Activated naive CD4-positive, alpha-beta T cell treated with Interleukin-2 at 50 U/mL for 16 hours (primary cell): ENCODE measurements around the gene TUB.

Experiments
- DNase-seq: peaks from one replicate; pipeline ENCODE4 v3.0.0-alpha.2; 2020

Gene TUB

DNA sequence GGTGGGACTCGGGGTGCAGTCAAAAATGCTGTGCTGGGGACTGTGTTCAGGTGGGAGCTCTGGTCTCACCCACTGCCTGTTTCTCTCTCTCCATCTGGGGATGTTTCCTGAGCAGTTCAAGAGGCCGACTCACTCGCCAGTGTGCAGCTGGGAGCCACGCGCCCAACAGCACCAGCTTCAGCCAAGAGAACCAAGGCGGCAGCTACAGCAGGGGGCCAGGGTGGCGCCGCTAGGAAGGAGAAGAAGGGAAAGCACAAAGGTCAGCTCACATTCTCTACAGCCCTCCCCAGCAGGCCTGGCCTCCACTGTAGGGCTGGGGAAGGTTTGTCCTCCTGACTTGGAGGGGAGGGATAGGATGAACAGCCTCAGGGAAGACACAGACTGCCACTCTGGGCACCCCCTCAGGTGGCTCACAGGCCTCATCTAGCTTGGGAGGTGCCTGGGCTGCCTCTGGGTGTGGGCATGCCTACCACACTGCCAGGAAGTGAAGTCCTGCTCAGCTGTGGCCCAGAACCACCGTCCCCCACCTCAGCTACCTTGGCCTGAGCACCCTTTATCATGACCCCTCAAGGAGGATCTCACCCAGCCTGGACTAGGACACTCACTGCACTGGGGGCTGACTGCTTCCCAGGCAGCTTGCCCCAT, 13.0 kb downstream of the TUB start:
- no peak for DNase-seq

DNA sequence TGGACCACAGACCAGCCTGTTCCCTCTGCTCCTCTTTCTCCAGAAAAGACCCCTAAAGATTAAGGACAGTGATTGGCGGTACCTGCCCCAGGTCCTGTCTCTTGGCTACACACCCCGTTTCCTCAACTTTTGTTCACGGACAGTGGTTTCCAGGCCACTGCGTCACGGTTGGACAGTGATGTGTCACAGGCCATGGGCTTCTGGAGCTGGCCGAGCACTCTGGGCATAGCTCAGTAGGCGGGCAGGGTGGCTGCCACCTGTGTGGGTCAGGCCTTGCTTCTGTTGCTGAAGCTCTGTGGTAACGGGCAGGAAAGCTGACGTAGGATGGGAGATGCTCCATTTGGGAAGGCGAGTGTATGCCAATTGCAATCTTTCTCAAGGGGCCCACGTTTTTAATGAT, 13.6 kb downstream of the TUB start:
- no peak for DNase-seq

DNA sequence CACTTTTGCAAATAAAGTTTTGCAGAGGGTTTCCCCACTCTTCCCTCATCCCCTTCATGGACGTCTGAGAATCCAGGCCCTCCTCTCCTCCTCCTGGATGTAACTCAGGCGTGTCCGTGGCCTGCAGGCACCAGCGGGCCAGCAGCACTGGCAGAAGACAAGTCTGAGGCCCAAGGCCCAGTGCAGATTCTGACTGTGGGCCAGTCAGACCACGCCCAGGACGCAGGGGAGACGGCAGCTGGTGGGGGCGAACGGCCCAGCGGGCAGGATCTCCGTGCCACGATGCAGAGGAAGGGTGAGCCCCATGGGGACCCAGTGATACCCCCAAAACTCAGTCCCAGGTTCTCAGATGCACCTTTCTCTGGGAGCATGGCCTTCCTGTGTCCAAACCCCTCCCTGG, 14.4 kb downstream of the TUB start:
- DNase-seq, result no peak

DNA sequence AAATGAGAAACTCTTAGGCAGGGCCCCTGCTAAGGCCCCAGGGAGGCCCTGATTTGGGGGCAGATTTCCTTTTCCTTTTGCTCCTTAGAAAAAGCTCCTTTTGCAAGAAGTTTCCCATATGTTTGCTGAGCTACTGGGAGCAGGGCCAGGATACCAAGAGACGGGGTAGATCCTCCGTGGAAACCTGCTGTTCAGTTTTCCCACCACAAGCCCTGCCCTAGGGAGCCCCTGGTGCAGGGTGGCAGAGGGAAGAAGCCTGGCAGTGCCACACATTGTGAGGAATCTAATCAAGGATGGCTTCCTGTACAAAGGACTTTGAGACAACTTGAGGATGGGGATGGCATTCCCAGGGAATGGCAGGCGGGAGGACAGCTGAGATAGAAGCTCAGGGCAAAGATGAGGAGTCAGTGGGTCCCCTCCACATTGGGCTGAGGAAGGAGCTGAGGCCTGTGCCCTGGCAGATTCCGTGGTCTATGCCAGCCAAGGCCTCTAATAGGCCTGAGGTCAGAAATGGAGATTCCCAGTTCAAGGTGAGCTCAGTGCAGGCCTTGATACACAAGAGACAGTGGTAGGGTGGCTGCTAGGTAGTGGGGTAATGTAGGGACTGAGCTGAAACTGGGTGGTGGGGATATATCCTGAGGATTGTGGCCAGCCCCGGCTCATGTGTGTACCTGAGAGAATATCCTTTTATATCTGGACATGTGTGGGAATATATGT, 15.0 kb downstream of the TUB start:
- DNase-seq, result no peak

DNA sequence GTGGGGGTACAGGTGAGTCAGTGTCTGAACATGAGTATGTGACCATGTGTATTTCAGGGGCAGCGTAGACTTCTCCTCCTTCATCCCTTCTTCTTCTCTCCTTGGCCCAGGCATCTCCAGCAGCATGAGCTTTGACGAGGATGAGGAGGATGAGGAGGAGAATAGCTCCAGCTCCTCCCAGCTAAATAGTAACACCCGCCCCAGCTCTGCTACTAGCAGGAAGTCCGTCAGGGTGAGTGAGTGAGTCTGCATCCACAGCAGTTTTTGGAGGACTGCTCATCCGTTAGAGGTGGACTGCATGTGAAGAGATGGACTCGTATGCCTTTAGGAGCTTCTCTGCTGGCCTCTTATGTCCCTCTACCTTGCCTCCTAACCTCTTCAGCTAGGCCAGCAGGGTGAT, 15.6 kb downstream of the TUB start:
- DNase-seq, result no peak

DNA sequence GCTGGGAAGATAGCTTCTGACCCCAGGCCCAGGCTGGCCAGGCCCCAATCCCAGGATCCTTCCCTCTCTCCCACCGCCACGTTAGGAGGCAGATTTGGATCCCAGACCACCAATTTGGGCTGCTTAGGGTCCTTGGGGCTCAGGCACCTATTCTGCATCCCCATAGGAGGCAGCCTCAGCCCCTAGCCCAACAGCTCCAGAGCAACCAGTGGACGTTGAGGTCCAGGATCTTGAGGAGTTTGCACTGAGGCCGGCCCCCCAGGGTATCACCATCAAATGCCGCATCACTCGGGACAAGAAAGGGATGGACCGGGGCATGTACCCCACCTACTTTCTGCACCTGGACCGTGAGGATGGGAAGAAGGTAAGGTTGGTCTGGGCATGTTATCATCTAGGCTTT, 16.1 kb downstream of the TUB start:
- DNase-seq, result no peak

DNA sequence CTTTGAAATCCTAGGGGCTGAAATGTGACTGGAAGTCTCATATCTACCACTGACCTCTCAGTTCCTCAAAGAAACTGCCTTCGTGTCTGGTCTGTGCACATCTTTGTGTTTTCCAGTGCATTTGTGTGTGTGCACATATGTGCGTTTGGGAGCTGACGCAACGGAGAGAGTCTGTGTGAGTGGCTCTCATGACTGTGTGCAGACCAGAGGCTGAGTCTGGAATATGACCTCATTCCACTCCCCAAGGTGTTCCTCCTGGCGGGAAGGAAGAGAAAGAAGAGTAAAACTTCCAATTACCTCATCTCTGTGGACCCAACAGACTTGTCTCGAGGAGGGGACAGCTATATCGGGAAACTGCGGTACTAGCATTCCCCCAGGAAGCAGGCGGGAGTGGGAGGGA, 16.5 kb downstream of the TUB start:
- no peak for DNase-seq

DNA sequence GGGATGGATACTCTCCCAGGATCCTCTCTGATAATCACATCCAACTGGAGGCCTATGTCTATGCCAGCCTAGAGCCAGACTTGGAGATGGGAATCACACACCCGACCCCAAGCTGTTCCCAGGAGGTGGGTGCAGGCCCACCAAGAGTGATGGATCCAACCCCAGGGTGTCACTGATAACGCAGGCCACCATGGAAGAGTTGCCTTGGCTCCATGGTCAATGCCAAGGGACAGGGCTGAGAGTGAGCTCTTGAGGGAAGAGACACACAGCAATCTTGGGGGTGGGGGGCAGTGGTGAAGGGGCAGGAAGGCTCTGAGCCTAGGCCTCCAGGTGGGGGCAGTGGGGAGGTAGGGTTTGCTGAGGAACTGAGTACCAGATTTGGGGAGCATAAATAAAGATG, 16.9 kb downstream of the TUB start:
- no peak for DNase-seq

DNA sequence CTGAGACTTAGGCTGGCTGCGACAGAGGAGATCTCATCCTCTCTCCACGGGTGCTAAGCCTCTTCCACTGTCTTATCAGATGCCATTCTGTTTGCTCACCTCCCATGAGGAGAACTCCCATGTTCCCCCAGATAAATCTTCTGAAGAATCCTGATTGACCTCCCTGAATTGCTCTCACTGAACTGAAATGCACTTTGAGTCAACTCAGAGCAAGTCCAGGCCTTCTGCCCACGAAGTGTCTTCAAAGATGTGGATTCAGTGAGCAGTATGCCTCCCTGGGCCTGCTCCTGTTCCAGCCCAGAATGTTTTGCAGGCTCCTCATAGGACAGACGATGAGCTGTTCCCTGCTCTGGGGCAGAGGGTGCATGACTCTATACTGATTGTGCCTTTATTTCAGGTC, 17.4 kb downstream of the TUB start:
- DNase-seq, result no peak

DNA sequence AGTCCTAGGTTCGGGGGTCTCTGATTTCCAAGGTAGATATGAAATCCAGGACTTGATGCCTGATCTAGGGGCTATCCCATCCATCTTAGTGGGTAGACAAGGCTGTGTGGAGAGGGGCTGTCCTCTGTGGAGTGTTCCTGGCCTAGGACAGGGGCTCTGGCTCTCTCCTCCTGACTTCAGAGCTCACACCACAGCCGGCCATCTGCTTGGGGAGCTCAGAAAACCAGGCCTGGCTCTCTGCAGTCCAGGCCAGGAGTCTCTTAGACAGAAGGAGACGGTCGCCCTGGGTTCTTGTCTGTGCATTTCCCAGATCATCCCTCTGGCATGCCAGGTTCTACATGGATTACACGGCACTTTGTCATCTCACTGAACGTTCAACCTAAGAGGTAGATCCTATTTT, 17.9 kb downstream of the TUB start:
- no peak for DNase-seq

DNA sequence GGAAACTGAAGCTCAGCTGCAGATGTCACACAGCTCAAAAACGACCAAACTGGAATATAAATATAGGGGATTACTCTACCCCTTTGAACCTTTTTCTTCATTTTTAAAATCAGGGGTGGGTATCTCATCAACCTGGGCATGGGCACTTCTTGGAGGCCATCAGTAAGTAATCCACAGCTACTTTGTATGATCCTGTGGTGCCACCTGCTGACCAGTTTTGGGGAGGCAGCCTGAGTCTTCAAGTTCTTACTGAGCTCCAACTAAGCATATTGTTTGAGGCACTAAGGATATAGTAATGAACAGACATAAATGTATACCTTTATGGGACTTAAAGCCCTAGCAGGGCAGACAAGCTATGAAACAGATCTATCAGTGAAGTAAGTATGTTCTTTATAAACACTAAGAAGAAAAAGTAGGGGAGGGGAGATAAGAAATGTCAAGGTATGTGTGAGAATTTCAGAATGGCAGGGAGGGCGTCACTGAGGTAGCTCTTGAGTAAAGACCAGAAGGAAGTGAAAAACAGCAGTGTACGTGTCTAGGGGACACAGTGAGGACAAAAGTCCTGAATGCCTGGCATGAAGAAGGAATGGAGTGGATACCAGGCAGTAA, 18.4 kb downstream of the TUB start:
- DNase-seq, result peak; percentile 75

DNA sequence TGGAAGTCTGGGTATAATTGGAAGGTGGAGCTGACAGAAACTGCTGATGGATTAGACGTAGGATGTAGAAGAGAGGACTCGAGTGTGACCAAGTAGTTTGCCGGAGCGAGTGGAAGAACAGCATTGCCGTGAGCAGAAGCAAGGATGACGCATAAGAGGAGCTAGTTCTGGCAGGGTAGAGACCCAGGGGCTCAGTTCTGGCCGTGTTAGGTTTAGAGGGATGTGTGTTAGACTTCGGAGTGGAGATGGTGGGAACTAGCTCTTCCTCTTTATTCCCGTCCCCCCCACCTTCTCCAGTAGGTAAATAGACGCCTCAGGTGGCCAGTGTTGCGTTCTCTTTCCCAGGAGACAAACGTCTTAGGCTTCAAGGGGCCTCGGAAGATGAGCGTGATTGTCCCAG, 19.1 kb downstream of the TUB start:
- no peak for DNase-seq

DNA sequence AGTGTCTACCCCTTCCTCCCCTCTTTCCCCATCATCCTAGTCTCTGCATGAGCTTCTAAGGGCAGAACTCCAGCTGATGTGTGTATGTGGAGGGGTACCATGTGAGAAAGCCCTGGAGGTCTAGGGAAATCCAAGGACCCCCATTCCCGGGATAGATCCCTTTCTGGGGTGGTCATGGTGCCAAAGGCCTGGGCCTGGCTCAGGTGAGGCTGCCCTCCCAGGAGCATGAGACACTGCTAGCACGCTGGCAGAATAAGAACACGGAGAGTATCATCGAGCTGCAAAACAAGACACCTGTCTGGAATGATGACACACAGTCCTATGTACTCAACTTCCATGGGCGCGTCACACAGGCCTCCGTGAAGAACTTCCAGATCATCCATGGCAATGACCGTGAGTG, 19.6 kb downstream of the TUB start:
- DNase-seq, result no peak

DNA sequence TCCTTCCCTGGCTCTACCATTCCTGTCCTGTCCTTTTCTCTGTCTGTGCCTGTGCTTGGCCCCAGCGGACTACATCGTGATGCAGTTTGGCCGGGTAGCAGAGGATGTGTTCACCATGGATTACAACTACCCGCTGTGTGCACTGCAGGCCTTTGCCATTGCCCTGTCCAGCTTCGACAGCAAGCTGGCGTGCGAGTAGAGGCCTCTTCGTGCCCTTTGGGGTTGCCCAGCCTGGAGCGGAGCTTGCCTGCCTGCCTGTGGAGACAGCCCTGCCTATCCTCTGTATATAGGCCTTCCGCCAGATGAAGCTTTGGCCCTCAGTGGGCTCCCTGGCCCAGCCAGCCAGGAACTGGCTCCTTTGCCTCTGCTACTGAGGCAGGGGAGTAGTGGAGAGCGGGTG, 20.4 kb downstream of the TUB start:
- no peak for DNase-seq

DNA sequence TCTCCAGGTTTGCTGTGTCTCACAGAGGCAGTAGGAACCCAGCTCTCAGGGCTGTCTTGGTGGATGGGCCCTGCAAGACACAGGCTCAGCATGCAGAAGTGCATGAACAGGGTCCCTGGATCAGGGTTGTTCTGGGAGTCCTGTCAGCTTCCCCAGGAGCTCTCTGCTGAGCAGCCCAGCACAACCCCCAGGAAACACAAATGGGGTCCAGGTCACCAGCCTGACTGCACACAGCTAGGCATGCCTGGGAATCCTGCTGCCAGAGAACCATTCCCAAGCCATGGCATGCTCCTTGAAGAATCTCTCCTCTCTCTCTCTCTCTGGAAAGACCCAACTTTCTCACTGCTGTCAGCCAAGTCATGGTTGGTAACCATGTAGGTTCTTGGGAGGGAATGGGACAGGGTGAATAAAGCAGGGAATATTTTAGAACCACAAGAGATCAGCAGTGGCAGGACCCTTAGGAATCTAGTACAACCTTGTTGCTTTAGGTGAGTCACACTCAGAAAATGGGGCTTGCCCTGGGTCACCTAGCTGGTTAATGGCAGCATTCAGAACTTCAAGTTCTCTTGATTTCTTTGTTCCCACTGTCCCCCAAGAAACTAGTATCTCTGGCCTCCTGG, 21.4 kb downstream of the TUB start:
- DNase-seq, result no peak

DNA sequence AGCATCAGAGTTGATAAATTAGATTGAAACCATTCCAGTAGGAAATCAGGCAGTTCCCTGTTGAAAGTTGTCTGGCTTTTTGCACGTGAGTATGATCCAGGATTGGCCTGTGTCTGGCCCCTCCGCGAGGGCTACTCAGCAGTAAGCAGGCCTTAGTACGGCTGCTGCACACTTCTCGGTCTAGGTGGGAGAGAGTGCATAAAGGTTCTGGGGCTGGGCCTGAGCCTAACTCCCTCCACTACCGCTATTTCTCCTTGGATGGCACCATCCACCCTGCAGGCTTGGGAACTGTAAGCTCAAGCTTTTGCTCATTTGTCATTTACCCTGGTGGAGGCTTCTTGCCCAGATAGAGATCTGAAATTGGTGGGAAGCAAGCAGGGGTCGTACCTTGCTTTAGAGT, 22.0 kb downstream of the TUB start:
- no peak for DNase-seq

DNA sequence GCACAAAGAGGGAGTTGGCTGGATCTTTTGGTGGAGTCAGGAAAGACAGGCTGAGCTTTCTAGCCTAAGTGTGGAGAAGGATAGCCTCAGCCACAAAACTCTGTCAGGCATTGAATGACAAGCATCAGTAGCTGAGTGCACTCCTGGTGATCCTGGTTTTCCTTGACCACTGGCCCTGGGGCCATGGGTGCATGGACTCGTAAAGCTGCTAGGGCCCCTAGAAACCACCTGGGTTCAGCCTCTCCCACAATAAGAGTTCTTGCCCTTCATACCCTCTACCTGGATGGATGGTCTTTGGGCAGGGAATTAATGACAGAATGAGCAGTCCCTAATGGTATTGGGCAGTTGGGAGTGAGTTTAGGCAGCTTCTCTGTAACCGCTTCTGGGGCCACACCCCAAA, 22.9 kb downstream of the TUB start:
- DNase-seq, result no peak

DNA sequence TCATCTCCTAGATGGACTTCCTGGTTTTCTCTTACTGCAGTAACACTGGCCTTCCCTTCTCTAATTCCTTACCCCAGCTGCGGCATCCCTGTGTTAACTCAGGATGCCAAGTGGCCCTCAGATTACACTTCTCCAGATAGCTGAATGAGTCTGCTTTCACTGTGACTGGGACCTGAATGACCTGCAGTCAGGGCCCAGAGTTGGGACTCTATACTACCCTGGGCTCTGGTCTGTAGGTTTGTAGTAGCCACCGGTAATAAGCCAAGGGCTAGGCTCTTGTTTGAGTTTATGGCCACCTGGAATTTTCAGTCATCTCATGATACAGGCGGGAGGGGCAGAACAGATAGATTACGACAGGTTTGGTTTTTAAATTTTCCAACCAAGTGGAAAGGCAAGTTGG, 24.1 kb downstream of the TUB start:
- no peak for DNase-seq

DNA sequence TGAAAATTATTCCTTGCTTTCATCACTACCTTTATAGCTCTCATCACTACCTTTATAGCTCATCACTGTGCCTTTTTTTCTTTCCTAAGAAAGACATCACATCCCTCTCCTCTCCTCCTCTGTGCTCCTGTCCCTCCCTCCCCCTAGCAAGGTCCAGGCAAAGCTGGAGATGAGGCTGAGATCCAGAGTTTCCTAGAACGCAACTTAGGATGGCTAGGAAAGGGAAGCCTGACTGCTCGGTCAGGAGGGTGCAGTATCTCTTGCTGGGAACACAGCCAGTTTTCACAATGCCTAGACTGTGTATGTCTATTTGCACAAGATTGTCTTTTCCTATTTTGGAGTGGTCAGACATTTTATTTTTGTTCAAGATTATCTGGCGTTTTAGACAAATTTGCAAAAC, 24.7 kb downstream of the TUB start:
- no peak for DNase-seq

DNA sequence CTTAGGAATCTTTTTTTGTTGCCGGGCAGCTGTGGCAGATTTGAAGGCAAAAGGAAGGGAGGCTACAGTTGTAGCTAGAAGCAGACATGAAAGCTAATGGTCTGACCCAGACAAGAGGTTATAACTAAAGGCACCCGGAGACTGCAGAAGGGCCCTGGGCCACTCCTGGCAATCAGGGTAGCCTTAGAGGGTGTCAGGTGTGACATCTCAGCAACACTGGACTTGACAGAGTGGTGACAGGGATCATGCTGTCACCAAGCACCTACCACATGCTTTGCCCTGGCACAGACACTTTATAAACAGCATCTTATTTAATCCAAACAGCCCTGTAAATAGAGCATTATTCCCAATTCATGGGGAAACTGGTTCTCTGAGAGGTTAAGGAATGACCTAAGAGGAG, 25.7 kb downstream of the TUB start:
- DNase-seq, result no peak

DNA sequence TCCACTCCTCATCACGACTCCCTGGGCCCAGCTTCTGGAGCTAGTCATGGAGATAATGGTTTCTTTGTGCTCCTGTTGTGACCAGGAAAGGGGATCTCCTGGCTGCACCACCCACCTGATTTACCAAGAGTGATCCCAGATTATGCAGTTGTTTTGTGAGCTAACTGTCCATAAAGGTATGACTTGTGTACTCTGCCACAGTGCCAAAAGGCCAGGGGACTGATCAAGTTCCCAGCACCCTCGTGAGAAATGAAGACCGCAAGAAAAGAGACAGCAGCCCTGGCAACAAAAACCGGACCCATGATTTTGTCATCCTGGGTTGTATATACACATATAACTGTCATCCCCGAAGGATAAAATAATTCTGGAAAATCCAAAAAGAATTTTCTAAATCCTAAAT, 26.6 kb downstream of the TUB start:
- DNase-seq, result no peak

DNA sequence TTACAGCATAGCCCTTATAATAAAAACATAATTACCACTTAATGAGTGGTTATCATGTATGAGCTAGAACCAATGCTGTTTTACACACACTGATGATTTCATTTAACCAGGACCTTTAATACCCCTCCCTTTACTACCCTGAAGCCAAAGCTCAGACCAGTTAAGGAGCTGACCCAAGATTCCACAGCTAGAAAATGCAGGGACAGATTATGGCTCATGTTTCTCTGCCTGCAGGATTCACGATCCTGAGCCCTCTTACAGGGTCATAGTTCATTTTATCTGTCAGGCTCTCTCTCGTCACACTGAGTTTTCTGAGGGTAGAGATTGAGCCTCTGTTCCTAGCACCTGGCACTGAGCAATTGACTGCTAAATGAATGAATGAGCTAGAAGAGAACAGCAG, 27.4 kb downstream of the TUB start:
- DNase-seq, result no peak

DNA sequence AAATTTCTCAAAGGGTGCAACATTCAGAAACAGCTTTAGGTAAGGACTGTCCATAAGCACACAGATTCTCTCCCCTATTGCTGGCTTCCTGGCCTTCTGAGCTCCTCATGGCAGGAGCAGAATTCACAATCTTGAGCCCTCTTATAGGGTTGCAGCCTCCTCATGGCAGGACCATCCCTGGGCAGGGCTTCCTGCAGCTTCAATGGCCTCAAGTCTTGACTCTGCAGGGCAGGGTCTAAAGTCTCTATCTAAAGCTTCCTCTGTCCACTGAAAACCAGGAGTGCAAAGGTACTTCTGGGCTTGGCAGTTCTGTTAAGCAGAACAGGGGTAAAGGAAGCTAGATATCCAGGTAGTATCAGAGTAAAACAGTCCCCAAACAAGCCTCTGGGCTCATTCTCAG, 28.7 kb downstream of the TUB start:
- no peak for DNase-seq

DNA sequence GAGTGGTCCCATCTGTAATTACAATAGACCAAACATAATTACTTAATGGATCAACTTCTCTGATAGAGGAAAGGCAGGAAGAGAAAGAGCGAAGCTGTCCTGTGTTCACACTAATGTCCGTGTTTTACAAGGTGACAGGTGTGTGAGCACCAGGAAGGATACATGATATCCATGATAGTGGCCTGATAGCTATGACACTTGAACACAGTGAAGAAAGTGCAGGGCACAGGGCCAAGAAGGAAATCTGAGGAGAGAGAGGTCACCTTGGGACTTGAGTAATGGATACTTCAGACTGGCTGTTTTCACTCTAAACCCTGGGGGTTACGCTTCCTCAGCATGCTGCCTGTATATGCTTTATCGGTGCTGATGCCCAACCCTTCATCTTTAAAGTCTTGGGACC, 29.4 kb downstream of the TUB start:
- DNase-seq, result no peak
